Loucy (cell line): ENCODE results near the gene VARS1.

Experiments
- CTCF ChIP-seq: fragments of 200-600 bp; sonication (generic); conservative IDR thresholded peaks from 2 replicates; pipeline ENCODE4 v1.5.1; 2014; ENCODE audit warnings: mild to moderate bottlenecking, antibody characterized with exemption, low read length
- EZH2phosphoT487 ChIP-seq: fragments of 200-600 bp; IDR thresholded peaks from 2 replicates; pipeline ENCODE4 v1.6.1; 2018; ENCODE audit warnings: antibody characterized with exemption, mild to moderate bottlenecking, moderate library complexity, borderline replicate concordance

DNA sequence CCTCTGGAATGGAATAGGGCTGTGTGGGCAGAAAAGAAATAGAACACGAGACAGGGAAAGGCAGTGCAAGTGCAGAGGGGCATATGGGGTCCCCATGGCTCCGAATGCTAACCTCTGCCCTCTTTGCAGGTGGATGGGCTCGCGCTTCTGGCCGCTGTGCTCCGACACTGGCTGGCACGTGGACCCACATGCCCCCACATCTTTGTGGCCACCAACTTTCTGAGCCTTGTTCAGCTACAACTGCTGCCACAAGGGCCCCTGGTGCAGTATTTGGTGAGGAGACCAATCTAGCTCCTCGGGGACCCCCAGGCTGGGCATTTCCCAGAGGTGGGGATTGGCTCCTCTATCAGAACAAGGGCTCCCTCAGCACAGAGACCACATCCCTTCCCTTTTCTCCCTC, 34.2 kb downstream of the VARS1 start:
- TF ChIP-seq CTCF, result no peak
- TF ChIP-seq EZH2phosphoT487, result no peak
